Duodenal mucosa (tissue), 2 donors: ENCODE measurements around the gene LAMC1.

Source experiments
- H3K27ac ChIP-seq: one replicate; pipeline ENCODE4 v1.7.0; 2013; ENCODE audit warnings: low read depth, low read length
- H3K27me3 ChIP-seq, 2 donors: one replicate each; pipeline ENCODE4 v1.7.0; 2013; ENCODE audit warnings: low read length in 2 of 2, control low read depth in 1 of 2; ENCODE audit not compliant: insufficient read depth in 2 of 2, control insufficient read depth in 1 of 2
- H3K36me3 ChIP-seq, 2 donors: one replicate each; pipeline ENCODE4 v1.7.0; 2013; ENCODE audit warnings: low read length in 2 of 2, control low read depth in 1 of 2; ENCODE audit not compliant: insufficient read depth in 2 of 2, control insufficient read depth in 1 of 2
- H3K4me1 ChIP-seq, 2 donors: one replicate each; pipeline ENCODE4 v1.7.0; 2013; ENCODE audit warnings: low read length in 2 of 2, control low read depth in 1 of 2; ENCODE audit not compliant: insufficient read depth in 2 of 2, control insufficient read depth in 1 of 2
- H3K4me3 ChIP-seq, 2 donors: one replicate each; pipeline ENCODE4 v1.7.0; 2013; ENCODE audit warnings: low read length in 2 of 2, low read depth in 1 of 2
- H3K9ac ChIP-seq, 2 donors: one replicate each; pipeline ENCODE4 v1.7.0; 2013; ENCODE audit warnings: low read length in 2 of 2, low read depth in 1 of 2
- H3K9me3 ChIP-seq, 2 donors: one replicate each; pipeline ENCODE4 v1.7.0; 2013; ENCODE audit warnings: low read length in 2 of 2, control low read depth in 1 of 2; ENCODE audit not compliant: control insufficient read depth in 1 of 2

Gene LAMC1

GRCh38 chr1:182996816-182997215, 26.4 kb upstream of the LAMC1 start:
- Histone ChIP-seq H3K36me3 (no peaks in the 10 kb centered on the region), H3K9ac (no peak overlapping the region), H3K9me3 (no peaks in the 10 kb centered on the region), H3K27me3 (no peaks in the 10 kb centered on the region), H3K27ac (no peak overlapping the region), H3K4me1 (no peaks in the 10 kb centered on the region), H3K4me3 (no peak overlapping the region)

GRCh38 chr1:182998482-182998881, 24.7 kb upstream of the LAMC1 start:
- no peaks in the 10 kb centered on the region for H3K4me1 ChIP-seq
- no peaks in the 10 kb centered on the region for H3K9me3 ChIP-seq
- no peak overlapping the region for H3K4me3 ChIP-seq
- no peak overlapping the region for H3K27ac ChIP-seq
- H3K9ac ChIP-seq: no peak overlapping the region
- no peaks in the 10 kb centered on the region for H3K27me3 ChIP-seq
- H3K36me3 ChIP-seq: no peaks in the 10 kb centered on the region

- Histone ChIP-seq H3K27me3 (no peaks in the 10 kb centered on the region), H3K9ac (no peak overlapping the region), H3K4me3 (no peak overlapping the region), H3K36me3 (no peaks in the 10 kb centered on the region), H3K27ac (no peak overlapping the region), H3K9me3 (no peaks in the 10 kb centered on the region), H3K4me1 (no peaks in the 10 kb centered on the region)
These were observed 22.9 kb upstream of the LAMC1 start for GRCh38 chr1:183000167-183000962.

- Histone ChIP-seq H3K36me3 (no peaks in the 10 kb centered on the region), H3K9me3 (no peaks in the 10 kb centered on the region), H3K9ac (no peak overlapping the region), H3K27me3 (no peaks in the 10 kb centered on the region), H3K4me3 (no peak overlapping the region), H3K27ac (no peak overlapping the region), H3K4me1 (no peaks in the 10 kb centered on the region)
These were observed 21.0 kb upstream of the LAMC1 start for GRCh38 chr1:183002267-183002666.

- Histone ChIP-seq H3K27ac (no peak overlapping the region), H3K4me3 (no peak overlapping the region), H3K9me3 (no peaks in the 10 kb centered on the region), H3K4me1 (no peaks in the 10 kb centered on the region), H3K27me3 (no peaks in the 10 kb centered on the region), H3K36me3 (no peaks in the 10 kb centered on the region), H3K9ac (no peak overlapping the region)
These were observed 20.4 kb upstream of the LAMC1 start for GRCh38 chr1:183002797-183003196.

GRCh38 chr1:183003203-183003602, 20.0 kb upstream of the LAMC1 start:
- H3K27me3 ChIP-seq: no peaks in the 10 kb centered on the region
- H3K36me3 ChIP-seq: no peaks in the 10 kb centered on the region
- no peak overlapping the region for H3K9ac ChIP-seq
- H3K27ac ChIP-seq: no peak overlapping the region
- H3K4me1 ChIP-seq: no peaks in the 10 kb centered on the region
- H3K9me3 ChIP-seq: no peaks in the 10 kb centered on the region
- H3K4me3 ChIP-seq: no peak overlapping the region

- no peaks in the 10 kb centered on the region for H3K36me3 ChIP-seq
- no peak overlapping the region for H3K4me3 ChIP-seq
- H3K9ac ChIP-seq: no peak overlapping the region
- H3K27me3 ChIP-seq: no peaks in the 10 kb centered on the region
- H3K9me3 ChIP-seq: no peaks in the 10 kb centered on the region
- H3K4me1 ChIP-seq: no peaks in the 10 kb centered on the region
- no peak overlapping the region for H3K27ac ChIP-seq
These were observed 19.1 kb upstream of the LAMC1 start for GRCh38 chr1:183004141-183004540.

- H3K4me3 ChIP-seq: no peak overlapping the region
These were observed 11.4 kb upstream of the LAMC1 start for GRCh38 chr1:183011859-183012258.

GRCh38 chr1:183012301-183012994, 10.8 kb upstream of the LAMC1 start:
- no peak overlapping the region for H3K9ac ChIP-seq
- peaks cover 0 to 2% of the 10 kb centered on the region in 2 donors for H3K9me3 ChIP-seq
- H3K27ac ChIP-seq: no peak overlapping the region
- no peaks in the 10 kb centered on the region for H3K4me1 ChIP-seq
- no peaks in the 10 kb centered on the region for H3K27me3 ChIP-seq
- H3K4me3 ChIP-seq: no peak overlapping the region
- H3K36me3 ChIP-seq: no peaks in the 10 kb centered on the region

More at GRCh38 chr1:183011859-183012258, 11.4 kb upstream of the LAMC1 start:
- no peak overlapping the region for H3K9ac ChIP-seq
- H3K9me3 ChIP-seq: peaks cover 0 to 2% of the 10 kb centered on the region in 2 donors
- no peak overlapping the region for H3K27ac ChIP-seq
- no peaks in the 10 kb centered on the region for H3K36me3 ChIP-seq
- H3K27me3 ChIP-seq: no peaks in the 10 kb centered on the region
- no peaks in the 10 kb centered on the region for H3K4me1 ChIP-seq

GRCh38 chr1:183019139-183019740, 4.0 kb upstream of the LAMC1 start:
- Histone ChIP-seq H3K27ac (no peak overlapping the region), H3K9ac (no peak overlapping the region), H3K9me3 (no peaks in the 10 kb centered on the region), H3K27me3 (peaks cover 0 to 7% of the 10 kb centered on the region in 2 donors), H3K4me3 (no peak overlapping the region), H3K36me3 (no peaks in the 10 kb centered on the region), H3K4me1 (peaks cover 6 to 9% of the 10 kb centered on the region in 2 donors)
